ENCODE measurements around the gene SCARB2.

Gene SCARB2

GRCh38 chr4:76224171-76224570, 10.5 kb upstream of the SCARB2 start:
- no peak for DNase-seq

GRCh38 chr4:76219299-76220055, 5.9 kb upstream of the SCARB2 start:
- no peak for DNase-seq

- no peak for DNase-seq
Measured at GRCh38 chr4:76216975-76217814, 3.6 kb upstream of the SCARB2 start.

GRCh38 chr4:76216524-76216923, 2.9 kb upstream of the SCARB2 start:
- no peak for DNase-seq

GRCh38 chr4:76215077-76215476, 1.5 kb upstream of the SCARB2 start:
- DNase-seq, result no peak

GRCh38 chr4:76214177-76214675, 602 bp upstream of the SCARB2 start:
- DNase-seq, result no peak

GRCh38 chr4:76212851-76213414, 691 bp downstream of the SCARB2 start:
- peak; percentile 22 for DNase-seq

- no peak for DNase-seq
Measured at GRCh38 chr4:76211769-76212708, 1.6 kb downstream of the SCARB2 start.

GRCh38 chr4:76210452-76210851, 3.2 kb downstream of the SCARB2 start:
- DNase-seq, result no peak

GRCh38 chr4:76209881-76210280, 3.7 kb downstream of the SCARB2 start:
- no peak for DNase-seq

GRCh38 chr4:76208005-76208765, 5.4 kb downstream of the SCARB2 start:
- no peak for DNase-seq

- no peak for DNase-seq
Measured at GRCh38 chr4:76207549-76207948, 6.1 kb downstream of the SCARB2 start.

GRCh38 chr4:76206222-76206942, 7.2 kb downstream of the SCARB2 start:
- DNase-seq, result no peak

GRCh38 chr4:76205476-76205875, 8.1 kb downstream of the SCARB2 start:
- DNase-seq, result no peak

- DNase-seq, result no peak
Measured at GRCh38 chr4:76204936-76205335, 8.7 kb downstream of the SCARB2 start.

- no peak for DNase-seq
Measured at GRCh38 chr4:76203541-76203940, 10.1 kb downstream of the SCARB2 start.

GRCh38 chr4:76201276-76201675, 12.3 kb downstream of the SCARB2 start:
- DNase-seq, result no peak

GRCh38 chr4:76200771-76201231, 12.8 kb downstream of the SCARB2 start:
- DNase-seq, result no peak

GRCh38 chr4:76199664-76200211, 13.9 kb downstream of the SCARB2 start:
- no peak for DNase-seq

- DNase-seq, result no peak
Measured at GRCh38 chr4:76198411-76199237, 15.0 kb downstream of the SCARB2 start.

Data from activated effector memory CD4-positive, alpha-beta T cell treated with Interleukin-2 at 50 U/mL for 16 hours (primary cell).